Measurements from ENCODE around the gene DNAJB12.
"Not testable (repeated sequence)": the region's sequence is repeated elsewhere in the genome, so short reads cannot be mapped to it uniquely, and the experiment has no call there.

Gene DNAJB12

GRCh38 chr10:72354356-72355213 lies at the start of gene DNAJB12:
DNAJB12 (minus strand) TSS chr10:72354919; CDS start chr10:72354897, 22 bp downstream.
- DNase-seq = peak; percentile 97

GRCh38 chr10:72395581-72395980 lies 40.9 kb upstream of the DNAJB12 start:
- not testable (repeated sequence) for DNase-seq

- DNase-seq = no peak
Observed at GRCh38 chr10:72392571-72392970, 37.9 kb upstream of the DNAJB12 start.

GRCh38 chr10:72390764-72391163 lies 36.0 kb upstream of the DNAJB12 start:
- DNase-seq = no peak

- DNase-seq = no peak
Observed at GRCh38 chr10:72389716-72390115, 35.0 kb upstream of the DNAJB12 start.

GRCh38 chr10:72389014-72389413 lies 34.3 kb upstream of the DNAJB12 start:
- DNase-seq = no peak

GRCh38 chr10:72388062-72388461 lies 33.3 kb upstream of the DNAJB12 start:
- no peak for DNase-seq

- DNase-seq = no peak
Observed at GRCh38 chr10:72386916-72387586, 32.3 kb upstream of the DNAJB12 start.

GRCh38 chr10:72385724-72386123 lies 31.0 kb upstream of the DNAJB12 start:
- DNase-seq = no peak

GRCh38 chr10:72384982-72385381 lies 30.3 kb upstream of the DNAJB12 start:
- not testable (repeated sequence) for DNase-seq

GRCh38 chr10:72379776-72380175 lies 25.1 kb upstream of the DNAJB12 start:
- DNase-seq = no peak

- DNase-seq = no peak
Observed at GRCh38 chr10:72379062-72379461, 24.3 kb upstream of the DNAJB12 start.

GRCh38 chr10:72375585-72375984 lies 20.9 kb upstream of the DNAJB12 start:
- DNase-seq = no peak

GRCh38 chr10:72375173-72375572 lies 20.5 kb upstream of the DNAJB12 start:
- DNase-seq = no peak

- DNase-seq = no peak
Observed at GRCh38 chr10:72370201-72370722, 15.5 kb upstream of the DNAJB12 start.

- DNase-seq = no peak
Observed at GRCh38 chr10:72367301-72367960, 12.7 kb upstream of the DNAJB12 start.

GRCh38 chr10:72365106-72365895 lies 10.6 kb upstream of the DNAJB12 start:
- DNase-seq = no peak

- peak; percentile 94 for DNase-seq
Observed at GRCh38 chr10:72364239-72364777, 9.6 kb upstream of the DNAJB12 start.

- DNase-seq = no peak
Observed at GRCh38 chr10:72356987-72357386, 2.3 kb upstream of the DNAJB12 start.

GRCh38 chr10:72356115-72356514 lies 1.4 kb upstream of the DNAJB12 start:
- no peak for DNase-seq

- no peak for DNase-seq
Observed at GRCh38 chr10:72355214-72355555, 466 bp upstream of the DNAJB12 start.

GRCh38 chr10:72353965-72354355 lies 759 bp downstream of the DNAJB12 start:
- DNase-seq = peak; percentile 37
